ENCODE measurements around the gene CEP152. TPM values are rescaled to one million over a fixed set of nuclear protein-coding genes. Genes with fewer than 3 reads are reported as not detected.

The CEP152 gene
- polyA plus RNA-seq, 1 experiment, result 1.7 TPM

GRCh38 chr15:48785712-48786111, 25.2 kb downstream of the CEP152 start:
- Histone ChIP-seq H3K27ac (ENCODE audit: low read depth, low read length) (no peak overlapping the region), H3K4me3 (ENCODE audit: low read depth, low read length) (no peak overlapping the region), H3K27me3 (ENCODE audit: control insufficient read depth, insufficient read depth, low read length) (no peaks in the 10 kb centered on the region), H3K9me3 (ENCODE audit: control insufficient read depth, insufficient read depth, low read length) (no peaks in the 10 kb centered on the region)
- POLR2A ChIA-PET, result interaction anchor here (0.7 kb wide), 1 partner anchor 161 kb away, joined by 4 read pairs; no protein-coding TSS in a partner anchor
- no peak for TF ChIP-seq CTCF (IDR thresholded peaks at IDR 0.05; ENCODE audit: low read depth, low read length)
- CTCF ChIA-PET, result interaction anchor here (0.6 to 0.7 kb wide), 4 partner anchors 15 to 1875 kb away, joined by 3 to 6 read pairs (median 3); no protein-coding TSS in a partner anchor
- no peak for DNase-seq (ENCODE audit: low read depth, low spot score)

GRCh38 chr15:48785195-48785594, 25.7 kb downstream of the CEP152 start:
- Histone ChIP-seq H3K27me3 (ENCODE audit: control insufficient read depth, insufficient read depth, low read length) (no peaks in the 10 kb centered on the region), H3K4me3 (ENCODE audit: low read depth, low read length) (no peak overlapping the region), H3K27ac (ENCODE audit: low read depth, low read length) (no peak overlapping the region), H3K9me3 (ENCODE audit: control insufficient read depth, insufficient read depth, low read length) (no peaks in the 10 kb centered on the region)
- no peak for DNase-seq (ENCODE audit: low read depth, low spot score)
- POLR2A ChIA-PET, result interaction anchor here (0.5 to 0.7 kb wide), 2 partner anchors 160 to 816 kb away, joined by 3 to 4 read pairs; no protein-coding TSS in a partner anchor
- TF ChIP-seq CTCF (IDR thresholded peaks at IDR 0.05; ENCODE audit: low read depth, low read length), result no peak
- CTCF ChIA-PET, result interaction anchor here (0.6 to 0.7 kb wide), 2 partner anchors 16 to 1511 kb away, joined by 3 to 6 read pairs; no protein-coding TSS in a partner anchor

- H3K9me3 ChIP-seq (ENCODE audit: control insufficient read depth, insufficient read depth, low read length), result no peaks in the 10 kb centered on the region
- no peak for TF ChIP-seq CTCF (IDR thresholded peaks at IDR 0.05; ENCODE audit: low read depth, low read length)
- H3K4me3 ChIP-seq (ENCODE audit: low read depth, low read length), result no peak overlapping the region
- ChIA-PET CTCF (no interaction called here), POLR2A (interaction anchor here (0.5 kb wide), 1 partner anchor 816 kb away, joined by 3 read pairs; no protein-coding TSS in a partner anchor)
- DNase-seq (ENCODE audit: low read depth, low spot score), result no peak
- H3K27ac ChIP-seq (ENCODE audit: low read depth, low read length), result no peak overlapping the region
- H3K27me3 ChIP-seq (ENCODE audit: control insufficient read depth, insufficient read depth, low read length), result no peaks in the 10 kb centered on the region
Measured at GRCh38 chr15:48784756-48785155, 26.1 kb downstream of the CEP152 start.

- Histone ChIP-seq H3K27me3 (ENCODE audit: control insufficient read depth, insufficient read depth, low read length) (no peaks in the 10 kb centered on the region), H3K9me3 (ENCODE audit: control insufficient read depth, insufficient read depth, low read length) (no peaks in the 10 kb centered on the region), H3K27ac (ENCODE audit: low read depth, low read length) (no peak overlapping the region), H3K4me3 (ENCODE audit: low read depth, low read length) (no peak overlapping the region)
- DNase-seq (ENCODE audit: low read depth, low spot score), result no peak
- TF ChIP-seq CTCF (IDR thresholded peaks at IDR 0.05; ENCODE audit: low read depth, low read length), result no peak
- CTCF ChIA-PET, result no interaction called here
- POLR2A ChIA-PET, result no interaction called here
Measured at GRCh38 chr15:48782911-48783310, 28.0 kb downstream of the CEP152 start.

- TF ChIP-seq CTCF (IDR thresholded peaks at IDR 0.05; ENCODE audit: low read depth, low read length), result no peak
- no peaks in the 10 kb centered on the region for H3K27me3 ChIP-seq (ENCODE audit: control insufficient read depth, insufficient read depth, low read length)
- ChIA-PET POLR2A (no interaction called here), CTCF (no interaction called here)
- no peak for DNase-seq (ENCODE audit: low read depth, low spot score)
- H3K9me3 ChIP-seq (ENCODE audit: control insufficient read depth, insufficient read depth, low read length), result no peaks in the 10 kb centered on the region
- no peak overlapping the region for H3K27ac ChIP-seq (ENCODE audit: low read depth, low read length)
- no peak overlapping the region for H3K4me3 ChIP-seq (ENCODE audit: low read depth, low read length)
Measured at GRCh38 chr15:48781481-48782081, 29.3 kb downstream of the CEP152 start.
